Central memory CD8-positive, alpha-beta T cell (primary cell): Measurements from ENCODE around the gene PCBP3.

Source experiments
- ATAC-seq: fragments of 150-1000 bp; cut with Tn5 transposase; replicated peaks from 2 replicates; pipeline ENCODE4 v1.10.0; 2022; ENCODE audit warnings: mild to moderate bottlenecking, moderate FRiP score, moderate number of reproducible peaks; ENCODE audit not compliant: poor library complexity, severe bottlenecking; ENCODE audit errors: extremely low read depth
- DNase-seq, 2 donors: peaks; one replicate each; pipeline ENCODE4 v3.0.0; 2021; ENCODE audit warnings: low spot score in 2 of 2
- H3K27ac Mint-ChIP-seq: one replicate; pipeline ENCODE4 v1.8.0; 2022; ENCODE audit warnings: low read depth, mild to moderate bottlenecking, moderate library complexity, mixed read lengths
- H3K27me3 Mint-ChIP-seq: one replicate; pipeline ENCODE4 v1.8.0; 2022; ENCODE audit warnings: mixed read lengths
- H3K36me3 Mint-ChIP-seq: one replicate; pipeline ENCODE4 v1.8.0; 2022; ENCODE audit warnings: mild to moderate bottlenecking, moderate library complexity, mixed read lengths; ENCODE audit not compliant: insufficient read depth
- H3K4me1 Mint-ChIP-seq: one replicate; pipeline ENCODE4 v1.8.0; 2022; ENCODE audit warnings: mixed read lengths
- H3K4me3 Mint-ChIP-seq: one replicate; pipeline ENCODE4 v1.8.0; 2022; ENCODE audit warnings: mild to moderate bottlenecking, moderate library complexity, mixed read lengths
- H3K9me3 Mint-ChIP-seq: one replicate; pipeline ENCODE4 v1.8.0; 2022; ENCODE audit warnings: mixed read lengths

PCBP3 gene

DNA sequence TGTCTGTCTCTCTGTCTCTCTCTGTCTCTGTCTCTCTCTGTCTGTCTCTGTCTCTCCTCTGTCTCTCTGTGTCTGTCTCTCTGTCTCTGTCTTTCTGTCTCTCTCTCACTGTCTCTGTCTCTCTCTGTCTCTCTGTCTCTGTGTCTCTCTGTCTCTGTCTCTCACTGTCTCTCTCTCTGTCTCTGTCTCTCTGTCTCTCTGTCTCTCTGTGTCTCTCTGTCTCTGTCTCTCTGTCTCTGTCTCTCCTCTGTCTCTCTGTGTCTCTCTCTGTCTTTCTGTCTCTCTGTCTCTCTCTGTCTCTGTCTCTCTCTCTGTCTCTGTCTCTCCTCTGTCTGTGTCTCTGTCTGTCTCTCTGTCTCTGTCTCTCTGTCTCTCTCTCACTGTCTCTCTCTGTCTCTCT, 337.2 kb downstream of the PCBP3 start:
- Mint-ChIP-seq H3K27ac (no peak overlapping the region), H3K27me3 (peaks cover 6% of the 10 kb centered on the region), H3K36me3 (peaks cover 2% of the 10 kb centered on the region), H3K4me1 (peaks cover 11% of the 10 kb centered on the region), H3K9me3 (peaks cover 6% of the 10 kb centered on the region), H3K4me3 (no peak overlapping the region)
- ATAC-seq (no peak), DNase-seq (no peak)

DNA sequence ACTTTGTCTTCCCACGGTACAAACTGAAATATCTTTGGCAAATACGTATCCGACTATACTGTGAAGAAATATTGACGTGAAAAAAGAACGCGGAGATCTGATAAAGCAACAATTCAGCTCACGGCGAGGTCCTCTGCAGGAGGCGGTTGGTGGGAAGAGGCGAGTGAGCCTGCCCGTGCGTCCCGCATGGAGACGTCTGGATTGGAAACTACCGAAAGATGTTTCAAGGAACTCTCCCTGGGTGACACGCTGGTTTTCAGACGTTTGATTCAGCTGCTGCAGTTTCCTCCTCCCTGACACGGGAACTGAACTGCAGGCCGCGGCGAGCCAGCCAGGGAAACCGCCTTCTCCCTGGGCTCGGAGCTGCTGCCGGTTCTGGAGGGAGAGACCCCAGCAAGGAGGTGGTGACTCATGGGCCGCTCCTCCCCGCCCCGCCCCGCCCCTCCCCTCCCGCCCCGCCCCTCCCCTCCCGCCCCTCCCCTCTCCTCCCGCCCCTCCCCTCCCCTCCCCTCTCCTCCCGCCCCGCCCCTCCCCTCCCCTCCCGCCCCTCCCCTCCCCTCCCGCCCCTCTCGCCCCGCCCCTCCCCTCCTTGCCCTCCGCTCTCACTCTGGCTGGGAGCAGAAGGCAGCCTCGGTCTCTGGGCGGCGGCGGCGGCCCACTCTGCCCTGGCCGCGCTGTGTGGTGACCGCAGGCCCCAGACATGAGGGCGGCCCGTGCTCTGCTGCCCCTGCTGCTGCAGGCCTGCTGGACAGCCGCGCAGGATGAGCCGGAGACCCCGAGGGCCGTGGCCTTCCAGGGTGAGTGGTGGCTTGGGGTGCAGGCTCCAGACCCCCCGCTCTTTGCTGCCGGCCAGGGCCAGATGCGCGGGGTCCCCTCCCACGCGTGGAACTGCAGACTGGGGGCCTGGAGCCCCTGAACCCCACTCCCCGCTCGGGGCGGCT, 337.9 kb downstream of the PCBP3 start, which contains the start of gene COL6A1:
TSS of gene COL6A1 (plus strand) at position 620 of the 941 bp plus-strand sequence. CDS start at position 701, 81 bp downstream.
- Mint-ChIP-seq H3K27ac (no peak within 1 kb of the TSS), H3K27me3 (no peaks in the 10 kb centered on the region), H3K4me1 (peaks cover 9% of the 10 kb centered on the region), H3K9me3 (peaks cover 6% of the 10 kb centered on the region), H3K36me3 (peaks cover 2% of the 10 kb centered on the region), H3K4me3 (peak within 1 kb of the TSS; percentile 45)
- DNase-seq: peak in 1 of 2 donors; percentile 9
- peak; percentile 64 for ATAC-seq

DNA sequence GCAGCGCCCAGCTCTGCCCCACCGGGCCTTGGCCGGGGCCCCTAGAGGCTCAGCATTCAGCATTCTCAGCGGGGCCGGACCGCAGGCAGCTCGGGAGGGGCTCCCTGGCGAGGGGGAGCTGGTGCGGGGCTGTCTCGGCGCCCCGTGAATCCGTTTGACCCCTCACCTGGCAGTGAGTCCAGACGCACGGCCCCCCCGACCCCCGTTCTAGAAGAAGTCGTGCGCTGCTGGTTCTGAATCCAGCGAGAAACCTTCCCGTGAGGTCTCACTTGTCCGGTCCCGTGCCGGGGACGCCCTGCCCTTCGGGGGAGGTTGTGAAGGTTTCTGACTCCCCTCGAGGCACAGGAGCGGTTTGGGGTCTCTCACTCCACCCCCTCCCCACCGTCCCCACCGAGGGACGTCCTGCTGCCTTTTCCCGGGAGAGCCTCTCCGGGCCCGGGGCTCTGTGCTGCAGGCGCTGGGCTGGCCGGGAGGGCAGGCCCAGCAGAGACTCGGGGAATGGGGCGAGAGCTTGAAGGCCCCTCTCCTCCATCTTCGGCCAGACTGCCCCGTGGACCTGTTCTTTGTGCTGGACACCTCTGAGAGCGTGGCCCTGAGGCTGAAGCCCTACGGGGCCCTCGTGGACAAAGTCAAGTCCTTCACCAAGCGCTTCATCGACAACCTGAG, 338.7 kb downstream of the PCBP3 start:
- no peak for ATAC-seq
- no peak for DNase-seq
- peaks cover 2% of the 10 kb centered on the region for H3K36me3 Mint-ChIP-seq
- H3K4me3 Mint-ChIP-seq: peak overlapping the region; percentile 45
- peaks cover 9% of the 10 kb centered on the region for H3K4me1 Mint-ChIP-seq
- H3K27ac Mint-ChIP-seq: no peak overlapping the region
- peaks cover 6% of the 10 kb centered on the region for H3K9me3 Mint-ChIP-seq
- no peaks in the 10 kb centered on the region for H3K27me3 Mint-ChIP-seq

DNA sequence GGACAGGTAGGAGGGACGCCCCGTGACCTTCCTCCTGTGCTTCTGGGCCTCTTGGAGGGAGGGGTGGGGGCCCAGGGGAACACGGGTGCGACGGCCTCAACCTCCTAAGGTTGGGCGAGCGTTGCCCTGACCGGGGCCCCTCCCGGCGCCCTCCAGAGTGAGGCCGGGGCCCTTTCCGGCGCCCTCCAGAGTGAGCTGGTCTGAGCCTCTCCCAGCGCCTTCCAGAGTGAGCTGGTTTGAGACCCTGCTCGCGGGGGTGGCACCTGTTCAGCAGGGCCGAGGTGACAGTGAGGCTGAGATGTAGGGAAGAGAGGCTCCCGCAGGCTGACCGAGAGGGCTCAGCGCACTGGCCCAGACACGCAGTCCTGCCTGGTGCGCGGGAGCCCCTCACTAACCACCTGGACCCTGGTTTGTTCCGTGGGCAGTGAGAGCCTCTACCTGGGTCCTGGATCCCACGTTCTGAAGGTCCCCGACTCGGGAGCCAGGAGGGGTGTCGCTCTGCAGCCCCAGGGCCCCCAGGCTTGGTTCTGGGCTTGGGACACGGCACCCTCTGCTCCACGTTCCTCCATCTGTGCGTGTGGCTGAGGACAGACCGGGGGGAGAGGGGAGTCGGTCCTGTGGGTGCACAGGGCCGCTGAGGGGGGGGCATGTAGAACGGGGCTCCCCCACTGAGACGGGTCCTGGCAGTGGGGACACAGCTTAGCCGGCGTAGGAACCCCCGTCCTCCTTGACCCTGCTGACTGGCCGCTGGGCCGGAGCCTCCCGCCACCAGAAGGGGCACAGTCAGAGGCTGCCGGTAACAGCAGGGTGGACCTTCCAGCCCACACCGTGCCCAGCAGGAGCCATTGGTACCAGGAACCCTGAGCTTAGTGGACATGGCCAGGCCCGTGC, 339.5 kb downstream of the PCBP3 start:
- Mint-ChIP-seq H3K27ac (no peak overlapping the region), H3K4me3 (peak overlapping the region; percentile 45), H3K9me3 (peaks cover 6% of the 10 kb centered on the region), H3K36me3 (peaks cover 2% of the 10 kb centered on the region), H3K27me3 (no peaks in the 10 kb centered on the region), H3K4me1 (peaks cover 9% of the 10 kb centered on the region)
- DNase-seq (no peak), ATAC-seq (no peak)

DNA sequence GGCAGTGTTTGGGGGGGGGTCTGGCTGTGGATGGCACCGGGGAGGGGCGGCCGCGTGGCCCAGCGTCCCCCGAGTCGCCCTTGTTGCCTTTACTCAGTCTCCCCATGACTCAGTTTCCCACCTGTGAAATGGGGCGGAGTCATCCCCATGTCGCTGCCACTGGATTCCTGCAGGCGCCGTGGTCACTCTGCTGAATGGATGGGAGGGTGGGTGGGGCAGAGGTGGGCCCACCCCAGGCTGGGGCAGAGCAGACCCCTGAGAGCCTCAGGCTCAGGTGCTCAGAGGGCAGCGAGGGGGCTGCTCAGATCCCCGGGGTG, 340.1 kb downstream of the PCBP3 start:
- Mint-ChIP-seq H3K9me3 (peaks cover 6% of the 10 kb centered on the region), H3K27ac (no peak overlapping the region), H3K4me1 (peaks cover 9% of the 10 kb centered on the region), H3K27me3 (no peaks in the 10 kb centered on the region), H3K4me3 (no peak overlapping the region), H3K36me3 (peaks cover 2% of the 10 kb centered on the region)
- ATAC-seq (no peak), DNase-seq (no peak)

DNA sequence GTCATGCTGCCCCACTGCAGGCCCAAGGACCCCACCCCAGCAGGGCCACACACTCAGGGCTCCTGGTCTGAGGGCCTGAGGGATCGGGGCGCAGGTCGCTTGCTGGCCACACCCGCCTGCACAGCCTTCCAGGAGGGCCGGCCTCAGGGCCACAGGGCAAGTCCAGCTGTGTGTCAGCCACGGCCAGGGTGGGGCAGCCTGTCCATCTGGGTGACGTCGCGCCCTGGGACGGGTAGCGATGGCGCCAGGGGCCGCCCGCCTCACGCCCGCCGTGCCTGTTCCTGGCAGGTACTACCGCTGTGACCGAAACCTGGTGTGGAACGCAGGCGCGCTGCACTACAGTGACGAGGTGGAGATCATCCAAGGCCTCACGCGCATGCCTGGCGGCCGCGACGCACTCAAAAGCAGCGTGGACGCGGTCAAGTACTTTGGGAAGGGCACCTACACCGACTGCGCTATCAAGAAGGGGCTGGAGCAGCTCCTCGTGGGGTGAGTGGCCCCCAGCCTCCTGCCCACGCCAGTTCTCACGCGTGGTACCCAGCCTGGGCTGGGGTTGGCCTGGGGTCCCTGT, 340.5 kb downstream of the PCBP3 start:
- Mint-ChIP-seq H3K4me3 (no peak overlapping the region), H3K4me1 (peaks cover 9% of the 10 kb centered on the region), H3K27me3 (no peaks in the 10 kb centered on the region), H3K36me3 (peaks cover 2% of the 10 kb centered on the region), H3K9me3 (peaks cover 6% of the 10 kb centered on the region), H3K27ac (no peak overlapping the region)
- DNase-seq (no peak), ATAC-seq (no peak)

DNA sequence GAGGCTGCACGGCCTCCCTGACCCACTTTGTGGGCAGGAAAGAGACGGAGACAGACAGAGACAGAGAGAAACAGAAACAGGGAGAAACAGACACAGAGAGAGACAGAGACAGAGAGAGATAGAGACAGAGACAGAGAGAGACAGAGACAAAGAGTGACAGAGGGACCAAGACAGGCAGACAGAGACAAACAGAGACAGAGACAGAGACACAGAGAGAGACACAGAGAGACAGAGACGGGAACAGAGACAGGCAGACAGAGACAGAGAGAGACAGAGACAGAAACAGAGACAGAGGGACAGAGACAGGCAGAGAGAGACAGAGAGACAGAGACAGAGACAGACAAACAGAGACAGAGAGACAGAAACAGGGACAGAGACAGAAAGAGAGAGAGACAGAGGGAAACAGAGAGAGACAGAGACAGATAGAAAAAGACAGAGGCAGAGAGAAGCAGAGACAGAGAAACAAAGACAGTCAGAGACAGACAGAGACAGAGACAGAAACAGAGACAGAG, 341.1 kb downstream of the PCBP3 start:
- peak overlapping the region; percentile 30 for H3K27ac Mint-ChIP-seq
- H3K9me3 Mint-ChIP-seq: peaks cover 6% of the 10 kb centered on the region
- no peak for ATAC-seq
- H3K27me3 Mint-ChIP-seq: no peaks in the 10 kb centered on the region
- H3K36me3 Mint-ChIP-seq: peaks cover 2% of the 10 kb centered on the region
- H3K4me1 Mint-ChIP-seq: peaks cover 9% of the 10 kb centered on the region
- H3K4me3 Mint-ChIP-seq: no peak overlapping the region
- DNase-seq: no peak

DNA sequence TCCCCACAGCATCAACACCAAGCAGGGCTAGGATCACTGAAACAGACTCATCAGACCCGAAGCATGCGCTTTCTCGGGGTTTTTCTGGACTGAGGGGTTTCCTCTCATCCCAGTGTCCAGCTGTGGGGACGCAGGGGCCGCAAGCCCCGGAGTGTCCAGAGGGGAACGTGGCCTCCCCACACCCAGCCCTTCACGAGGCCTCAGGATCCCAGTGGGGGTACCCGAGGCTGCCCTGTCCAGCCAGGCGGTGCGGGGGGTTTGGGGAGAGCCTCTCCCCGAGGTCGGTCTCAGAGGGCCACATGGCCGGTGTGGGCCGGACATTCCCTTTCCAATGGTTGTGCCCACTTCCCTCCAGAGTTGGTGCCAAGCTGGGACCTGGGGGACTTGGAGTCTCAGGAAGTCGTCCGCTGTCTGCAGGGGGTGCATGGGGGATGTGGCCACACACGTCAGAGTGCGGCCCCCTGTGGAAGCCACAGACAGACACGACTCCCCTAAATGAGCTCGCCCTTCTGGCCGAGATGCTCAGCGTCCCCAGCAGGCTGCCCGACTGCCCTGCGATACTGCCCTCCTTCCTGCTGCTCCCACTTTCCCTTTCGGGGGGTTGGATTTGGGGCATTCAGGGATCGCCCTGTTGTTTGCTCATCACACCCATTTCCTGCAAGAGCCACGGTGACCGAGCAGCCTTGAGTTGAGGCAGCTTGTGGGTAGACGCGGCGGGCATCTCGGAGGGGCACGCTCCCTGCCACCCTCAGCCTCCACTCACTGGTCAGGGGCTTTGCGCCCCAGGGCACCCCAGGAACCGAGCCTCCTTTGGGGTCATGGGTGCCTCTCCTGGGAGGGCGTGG, 342.2 kb downstream of the PCBP3 start:
- Mint-ChIP-seq H3K36me3 (peaks cover 2% of the 10 kb centered on the region), H3K27me3 (no peaks in the 10 kb centered on the region), H3K4me3 (no peak overlapping the region), H3K4me1 (peaks cover 9% of the 10 kb centered on the region), H3K27ac (peak overlapping the region; percentile 30), H3K9me3 (peaks cover 6% of the 10 kb centered on the region)
- ATAC-seq (no peak), DNase-seq (no peak)

DNA sequence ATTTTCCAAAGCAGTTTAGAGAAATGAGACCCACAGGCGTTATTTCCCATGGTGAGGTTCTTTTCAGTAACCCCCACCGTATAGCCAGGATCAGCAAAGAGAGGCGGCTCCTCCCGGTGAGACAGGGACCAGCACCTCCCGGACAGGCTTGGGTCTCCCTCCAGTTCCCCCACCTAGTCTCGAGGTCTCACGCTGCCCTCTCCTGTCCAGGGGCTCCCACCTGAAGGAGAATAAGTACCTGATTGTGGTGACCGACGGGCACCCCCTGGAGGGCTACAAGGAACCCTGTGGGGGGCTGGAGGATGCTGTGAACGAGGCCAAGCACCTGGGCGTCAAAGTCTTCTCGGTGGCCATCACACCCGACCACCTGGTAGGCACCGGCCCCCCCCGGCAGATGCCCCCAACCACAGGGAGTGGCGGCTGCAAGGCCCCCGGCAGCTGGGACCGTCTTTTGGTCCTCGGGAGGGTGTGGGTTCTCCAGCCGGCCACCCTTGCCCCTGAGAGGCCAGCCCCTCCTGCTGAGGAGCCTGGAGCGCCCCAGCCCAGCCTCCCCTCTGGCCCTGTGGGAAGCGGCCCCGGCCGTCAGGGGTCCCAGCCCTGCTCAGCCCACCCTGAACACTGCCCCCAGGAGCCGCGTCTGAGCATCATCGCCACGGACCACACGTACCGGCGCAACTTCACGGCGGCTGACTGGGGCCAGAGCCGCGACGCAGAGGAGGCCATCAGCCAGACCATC, 343.0 kb downstream of the PCBP3 start:
- DNase-seq (no peak), ATAC-seq (no peak)
- Mint-ChIP-seq H3K27ac (no peak overlapping the region), H3K4me3 (no peak overlapping the region), H3K36me3 (peaks cover 2% of the 10 kb centered on the region), H3K9me3 (peaks cover 6% of the 10 kb centered on the region), H3K4me1 (peaks cover 9% of the 10 kb centered on the region), H3K27me3 (no peaks in the 10 kb centered on the region)

DNA sequence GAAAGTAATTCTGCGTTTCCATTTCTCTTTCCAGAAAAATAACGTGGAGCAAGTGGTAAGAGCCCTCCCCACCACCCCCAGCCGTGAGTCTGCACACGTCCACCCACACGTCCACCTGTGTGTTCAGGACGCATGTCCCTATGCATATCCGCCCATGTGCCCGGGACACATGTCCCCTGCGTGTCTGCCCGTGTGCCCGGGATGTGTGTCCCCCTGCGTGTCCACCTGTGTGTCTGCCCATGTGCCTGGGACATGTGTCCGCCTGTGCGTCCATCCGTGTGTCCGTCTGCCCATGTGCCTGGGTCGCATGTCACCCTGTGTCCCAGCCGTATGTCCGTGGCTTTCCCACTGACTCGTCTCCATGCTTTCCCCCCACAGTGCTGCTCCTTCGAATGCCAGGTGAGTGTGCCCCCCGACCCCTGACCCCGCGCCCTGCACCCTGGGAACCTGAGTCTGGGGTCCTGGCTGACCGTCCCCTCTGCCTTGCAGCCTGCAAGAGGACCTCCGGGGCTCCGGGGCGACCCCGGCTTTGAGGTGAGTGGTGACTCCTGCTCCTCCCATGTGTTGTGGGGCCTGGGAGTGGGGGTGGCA, 343.7 kb downstream of the PCBP3 start:
- H3K4me1 Mint-ChIP-seq: peaks cover 9% of the 10 kb centered on the region
- H3K4me3 Mint-ChIP-seq: no peak overlapping the region
- H3K27ac Mint-ChIP-seq: no peak overlapping the region
- DNase-seq (no peak), ATAC-seq (no peak)
- H3K27me3 Mint-ChIP-seq: no peaks in the 10 kb centered on the region
- H3K9me3 Mint-ChIP-seq: peaks cover 6% of the 10 kb centered on the region
- peaks cover 2% of the 10 kb centered on the region for H3K36me3 Mint-ChIP-seq
